Ishikawa (cell line): ENCODE results near the gene N4BP2L2.

Experiments used
- NFIC ChIP-seq: IDR thresholded peaks from 2 replicates; pipeline ENCODE4 v1.6.1; 2012
- RAD21 ChIP-seq: IDR thresholded peaks from 2 replicates; pipeline ENCODE4 v1.6.1; 2012; ENCODE audit warnings: low read depth
- YY1 ChIP-seq: IDR thresholded peaks from 2 replicates; pipeline ENCODE4 v1.6.1; 2012; ENCODE audit warnings: low read depth
- TF ChIP-seq, protein P1 (sequence below): IDR thresholded peaks from 2 replicates; pipeline ENCODE4 v1.6.1; 2012; ENCODE audit warnings: low read depth, mild to moderate bottlenecking

DNA sequence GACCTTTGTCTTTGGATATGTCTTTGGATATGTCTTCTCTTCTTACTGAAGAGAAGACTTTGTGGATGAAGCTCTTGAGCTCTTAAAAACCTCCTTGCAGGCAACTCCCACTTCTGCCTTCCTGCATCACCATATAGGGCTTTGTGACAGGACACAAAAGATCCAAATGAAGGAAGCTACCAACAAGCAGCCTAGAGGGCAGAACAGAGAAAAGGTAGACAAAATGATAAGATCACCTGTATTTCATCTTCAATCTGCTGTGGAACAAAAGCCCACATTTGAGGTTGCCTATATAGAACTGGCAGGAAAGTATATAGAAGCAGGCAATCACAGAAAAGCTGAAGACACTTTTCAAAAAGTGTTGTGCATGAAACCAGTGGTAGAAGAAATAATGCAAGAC is 153.2 kb downstream of the N4BP2L2 start:
- TF ChIP-seq NFIC: no peak
- TF ChIP-seq RAD21: no peak
- no peak for TF ChIP-seq YY1
- TF ChIP-seq, protein P1, sequence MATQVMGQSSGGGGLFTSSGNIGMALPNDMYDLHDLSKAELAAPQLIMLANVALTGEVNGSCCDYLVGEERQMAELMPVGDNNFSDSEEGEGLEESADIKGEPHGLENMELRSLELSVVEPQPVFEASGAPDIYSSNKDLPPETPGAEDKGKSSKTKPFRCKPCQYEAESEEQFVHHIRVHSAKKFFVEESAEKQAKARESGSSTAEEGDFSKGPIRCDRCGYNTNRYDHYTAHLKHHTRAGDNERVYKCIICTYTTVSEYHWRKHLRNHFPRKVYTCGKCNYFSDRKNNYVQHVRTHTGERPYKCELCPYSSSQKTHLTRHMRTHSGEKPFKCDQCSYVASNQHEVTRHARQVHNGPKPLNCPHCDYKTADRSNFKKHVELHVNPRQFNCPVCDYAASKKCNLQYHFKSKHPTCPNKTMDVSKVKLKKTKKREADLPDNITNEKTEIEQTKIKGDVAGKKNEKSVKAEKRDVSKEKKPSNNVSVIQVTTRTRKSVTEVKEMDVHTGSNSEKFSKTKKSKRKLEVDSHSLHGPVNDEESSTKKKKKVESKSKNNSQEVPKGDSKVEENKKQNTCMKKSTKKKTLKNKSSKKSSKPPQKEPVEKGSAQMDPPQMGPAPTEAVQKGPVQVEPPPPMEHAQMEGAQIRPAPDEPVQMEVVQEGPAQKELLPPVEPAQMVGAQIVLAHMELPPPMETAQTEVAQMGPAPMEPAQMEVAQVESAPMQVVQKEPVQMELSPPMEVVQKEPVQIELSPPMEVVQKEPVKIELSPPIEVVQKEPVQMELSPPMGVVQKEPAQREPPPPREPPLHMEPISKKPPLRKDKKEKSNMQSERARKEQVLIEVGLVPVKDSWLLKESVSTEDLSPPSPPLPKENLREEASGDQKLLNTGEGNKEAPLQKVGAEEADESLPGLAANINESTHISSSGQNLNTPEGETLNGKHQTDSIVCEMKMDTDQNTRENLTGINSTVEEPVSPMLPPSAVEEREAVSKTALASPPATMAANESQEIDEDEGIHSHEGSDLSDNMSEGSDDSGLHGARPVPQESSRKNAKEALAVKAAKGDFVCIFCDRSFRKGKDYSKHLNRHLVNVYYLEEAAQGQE: no peak
